Activated T-cell treated with anti-CD3 and anti-CD28 coated beads for 4 hours (primary cell): ENCODE measurements around the gene PCDHA8.
"Not testable (repeated sequence)": the region's sequence is repeated elsewhere in the genome, so short reads cannot be mapped to it uniquely, and the experiment has no call there.

ENCODE experiments used
- DNase-seq: peaks from one replicate; pipeline ENCODE4 v3.0.0-alpha.2; 2020

The PCDHA8 gene

GRCh38 chr5:140829511-140830501 is 11.2 kb upstream of the PCDHA8 start:
- not testable (repeated sequence) for DNase-seq

GRCh38 chr5:140833993-140834392 is 7.0 kb upstream of the PCDHA8 start, which contains the start of gene PCDHA7:
Gene PCDHA7 (plus strand): TSS chr5:140834269. CDS start chr5:140834384, 115 bp downstream.
- DNase-seq, result no peak

- not testable (repeated sequence) for DNase-seq
These were observed 6.5 kb upstream of the PCDHA8 start for GRCh38 chr5:140834439-140835008.

- DNase-seq, result no peak
These were observed 5.1 kb upstream of the PCDHA8 start for GRCh38 chr5:140835622-140836510.

- DNase-seq, result no peak
These were observed 2.1 kb downstream of the PCDHA8 start for GRCh38 chr5:140842798-140843733.

GRCh38 chr5:140848139-140849102 is 7.4 kb downstream of the PCDHA8 start, which contains the start of gene PCDHA9:
Gene PCDHA9 (plus strand): TSS chr5:140848382. CDS start chr5:140848496, 114 bp downstream.
- DNase-seq, result not testable (repeated sequence)

- not testable (repeated sequence) for DNase-seq
These were observed 9.0 kb downstream of the PCDHA8 start for GRCh38 chr5:140849831-140850634.

- DNase-seq, result no peak
These were observed 15.0 kb downstream of the PCDHA8 start, which contains the start of gene PCDHA10 for GRCh38 chr5:140855772-140856674. Gene PCDHA10 (plus strand): TSS chr5:140855897. CDS start chr5:140856049, 152 bp downstream.

GRCh38 chr5:140857177-140857986 is 16.4 kb downstream of the PCDHA8 start:
- no peak for DNase-seq

- no peak for DNase-seq
These were observed 16.9 kb downstream of the PCDHA8 start for GRCh38 chr5:140857987-140858240.

GRCh38 chr5:140862441-140863295 is 21.7 kb downstream of the PCDHA8 start:
- DNase-seq, result no peak

- DNase-seq, result no peak
These were observed 28.0 kb downstream of the PCDHA8 start, which contains the start of gene PCDHA11 for GRCh38 chr5:140868721-140869554. Gene PCDHA11 (plus strand): TSS chr5:140868957. CDS start chr5:140869104, 147 bp downstream.

GRCh38 chr5:140869555-140869886 is 28.5 kb downstream of the PCDHA8 start:
- no peak for DNase-seq

- no peak for DNase-seq
These were observed 29.5 kb downstream of the PCDHA8 start for GRCh38 chr5:140870221-140871201.
